Astrocyte (in vitro differentiated cells and primary cell): ENCODE results near the gene GNA14. TPM values are rescaled to one million over a fixed set of nuclear protein-coding genes. Genes with fewer than 3 reads are reported as not detected.

Experiments used
- DNase-seq: peaks from one replicate; pipeline ENCODE4 v3.0.0-alpha.2; 2010; ENCODE audit warnings: low read depth
- FAIRE-seq: peaks from 2 replicates; lab custom pipeline; 2011; peaks lifted over from hg19 to GRCh38; lab: Jason Lieb, UNC
- H2AFZ ChIP-seq: 2 replicates; pipeline ENCODE4 v1.6.0; 2012; ENCODE audit warnings: low read depth, low read length, inconsistent platforms
- H3K27ac ChIP-seq: 2 replicates; pipeline ENCODE4 v1.5.1; 2011; ENCODE audit warnings: low read depth, low read length, inconsistent platforms
- H3K27me3 ChIP-seq: 2 replicates; pipeline ENCODE4 v1.6.0; 2011; ENCODE audit warnings: low read length, inconsistent platforms; ENCODE audit not compliant: insufficient read depth
- H3K36me3 ChIP-seq: 2 replicates; pipeline ENCODE4 v1.5.1; 2011; ENCODE audit warnings: low read length, inconsistent platforms; ENCODE audit not compliant: insufficient read depth
- H3K4me1 ChIP-seq: 2 replicates; pipeline ENCODE4 v1.5.1; 2011; ENCODE audit warnings: low read length, inconsistent platforms; ENCODE audit not compliant: insufficient read depth
- H3K4me2 ChIP-seq: 2 replicates; pipeline ENCODE4 v1.6.0; 2012; ENCODE audit warnings: low read length, inconsistent platforms
- H3K4me3 ChIP-seq: 2 replicates; pipeline ENCODE4 v1.5.1; 2011; ENCODE audit warnings: low read depth, mild to moderate bottlenecking, low read length, inconsistent platforms; ENCODE audit not compliant: insufficient read depth
- H3K79me2 ChIP-seq: 2 replicates; pipeline ENCODE4 v1.6.0; 2012; ENCODE audit warnings: mild to moderate bottlenecking, low read length, inconsistent platforms; ENCODE audit not compliant: insufficient read depth
- H3K9ac ChIP-seq: 2 replicates; pipeline ENCODE4 v1.6.0; 2012; ENCODE audit warnings: mild to moderate bottlenecking, low read length, inconsistent platforms
- H3K9me3 ChIP-seq: 2 replicates; pipeline ENCODE4 v1.5.1; 2012; ENCODE audit warnings: low read depth, mild to moderate bottlenecking, low read length, inconsistent platforms; ENCODE audit not compliant: insufficient read depth
- H4K20me1 ChIP-seq: 2 replicates; pipeline ENCODE4 v1.6.0; 2012; ENCODE audit warnings: low read length, inconsistent platforms; ENCODE audit not compliant: insufficient read depth
- H3K27ac Mint-ChIP-seq: one replicate; pipeline ENCODE4 v1.8.0; 2021; ENCODE audit warnings: mild to moderate bottlenecking, mixed read lengths; ENCODE audit not compliant: unreplicated experiment
- H3K27me3 Mint-ChIP-seq: one replicate; pipeline ENCODE4 v1.8.0; 2021; ENCODE audit warnings: low read depth, mixed read lengths; ENCODE audit not compliant: unreplicated experiment
- H3K36me3 Mint-ChIP-seq: one replicate; pipeline ENCODE4 v1.8.0; 2021; ENCODE audit warnings: low read depth, mixed read lengths; ENCODE audit not compliant: unreplicated experiment
- H3K4me1 Mint-ChIP-seq: one replicate; pipeline ENCODE4 v1.8.0; 2021; ENCODE audit warnings: low read depth, mixed read lengths; ENCODE audit not compliant: unreplicated experiment
- H3K4me3 Mint-ChIP-seq: one replicate; pipeline ENCODE4 v1.8.0; 2021; ENCODE audit warnings: mild to moderate bottlenecking, moderate library complexity, mixed read lengths; ENCODE audit not compliant: unreplicated experiment
- H3K9me3 Mint-ChIP-seq: one replicate; pipeline ENCODE4 v1.8.0; 2021; ENCODE audit warnings: mild to moderate bottlenecking, mixed read lengths; ENCODE audit not compliant: unreplicated experiment
- CTCF ChIP-seq: IDR thresholded peaks from 2 replicates; pipeline ENCODE4 v1.5.1; 2011; ENCODE audit warnings: low read depth, mild to moderate bottlenecking, inconsistent platforms, low read length, moderate library complexity; ENCODE audit not compliant: insufficient read depth
- EZH2 ChIP-seq: IDR thresholded peaks from 2 replicates; pipeline ENCODE4 v1.6.1; 2012; ENCODE audit warnings: mild to moderate bottlenecking, low read length, inconsistent platforms; ENCODE audit not compliant: insufficient read depth
- total RNA-seq: library from RNA; stranded (reverse); gene quantifications from 2 replicates; pipeline ENCODE4 v1.2.1, GENCODE V29; 2021

Gene GNA14
- total RNA-seq, 1 donor from 2014 or later = 1.0 TPM

- TF ChIP-seq CTCF = no peak
- TF ChIP-seq EZH2 = no peak
- H3K27ac ChIP-seq = no peak overlapping the region
- H3K4me1 ChIP-seq = peaks cover 1% of the 10 kb centered on the region
- H3K27ac Mint-ChIP-seq = no peak overlapping the region
- no peaks in the 10 kb centered on the region for H3K27me3 ChIP-seq
- H3K27me3 Mint-ChIP-seq = peaks cover 6% of the 10 kb centered on the region
- H3K9ac ChIP-seq = no peak overlapping the region
- no peak overlapping the region for H3K4me3 Mint-ChIP-seq
- H2AFZ ChIP-seq = no peak overlapping the region
- H3K4me1 Mint-ChIP-seq = peaks cover 18% of the 10 kb centered on the region
- H3K4me3 ChIP-seq = no peak overlapping the region
- no peaks in the 10 kb centered on the region for H3K36me3 ChIP-seq
- H3K4me2 ChIP-seq = no peak overlapping the region
- peaks cover 3% of the 10 kb centered on the region for H3K9me3 Mint-ChIP-seq
- H3K9me3 ChIP-seq = no peaks in the 10 kb centered on the region
- H3K79me2 ChIP-seq = no peaks in the 10 kb centered on the region
- DNase-seq (no peak), FAIRE-seq (no peak)
- no peaks in the 10 kb centered on the region for H4K20me1 ChIP-seq
- H3K36me3 Mint-ChIP-seq = peaks cover 1% of the 10 kb centered on the region
Observed at GRCh38 chr9:77582525-77582924, 65.6 kb downstream of the GNA14 start.

- Histone ChIP-seq H3K4me2 (no peak overlapping the region), H3K4me3 (no peak overlapping the region), H3K9ac (no peak overlapping the region), H2AFZ (no peak overlapping the region), H3K27ac (no peak overlapping the region), H3K4me1 (no peaks in the 10 kb centered on the region), H4K20me1 (no peaks in the 10 kb centered on the region), H3K79me2 (no peaks in the 10 kb centered on the region), H3K9me3 (no peaks in the 10 kb centered on the region), H3K36me3 (no peaks in the 10 kb centered on the region), H3K27me3 (no peaks in the 10 kb centered on the region)
- Mint-ChIP-seq H3K4me1 (no peaks in the 10 kb centered on the region), H3K4me3 (no peak overlapping the region), H3K27me3 (peaks cover 3% of the 10 kb centered on the region), H3K36me3 (no peaks in the 10 kb centered on the region), H3K9me3 (no peaks in the 10 kb centered on the region), H3K27ac (no peak overlapping the region)
- FAIRE-seq = no peak
- TF ChIP-seq CTCF = no peak
- TF ChIP-seq EZH2 = no peak
- peak; percentile 10 for DNase-seq
Observed at GRCh38 chr9:77575785-77576184, 72.3 kb downstream of the GNA14 start.

GRCh38 chr9:77569335-77569734 lies 78.8 kb downstream of the GNA14 start:
- no peaks in the 10 kb centered on the region for H4K20me1 ChIP-seq
- no peak overlapping the region for H3K9ac ChIP-seq
- H2AFZ ChIP-seq = no peak overlapping the region
- no peak overlapping the region for H3K27ac Mint-ChIP-seq
- peaks cover 1% of the 10 kb centered on the region for H3K27me3 Mint-ChIP-seq
- no peak overlapping the region for H3K4me3 Mint-ChIP-seq
- H3K9me3 ChIP-seq = no peaks in the 10 kb centered on the region
- no peaks in the 10 kb centered on the region for H3K4me1 Mint-ChIP-seq
- H3K36me3 ChIP-seq = no peaks in the 10 kb centered on the region
- no peak overlapping the region for H3K4me2 ChIP-seq
- no peaks in the 10 kb centered on the region for H3K4me1 ChIP-seq
- H3K4me3 ChIP-seq = no peak overlapping the region
- H3K36me3 Mint-ChIP-seq = no peaks in the 10 kb centered on the region
- DNase-seq = no peak
- no peak overlapping the region for H3K27ac ChIP-seq
- no peak for FAIRE-seq
- no peaks in the 10 kb centered on the region for H3K27me3 ChIP-seq
- H3K9me3 Mint-ChIP-seq = no peaks in the 10 kb centered on the region
- TF ChIP-seq EZH2 (no peak), CTCF (no peak)
- no peaks in the 10 kb centered on the region for H3K79me2 ChIP-seq
